OCI-M2 (cell line): ENCODE data around the gene CCDC92.

ENCODE experiments used
- DNase-seq: peaks from one replicate; lab custom pipeline; 2025; ENCODE audit not compliant: unreplicated experiment; lab: John Stamatoyannopoulos, UW

The CCDC92 gene

GRCh38 chr12:124002654-124003053 lies 30.0 kb upstream of the CCDC92 start:
- no peak for DNase-seq

GRCh38 chr12:124002021-124002644 lies 29.5 kb upstream of the CCDC92 start:
- DNase-seq, result no peak

- DNase-seq, result no peak
These were observed 28.7 kb upstream of the CCDC92 start for GRCh38 chr12:124001343-124001742.

- DNase-seq, result no peak
These were observed 27.5 kb upstream of the CCDC92 start for GRCh38 chr12:124000111-124000510.

- DNase-seq, result no peak
These were observed 26.3 kb upstream of the CCDC92 start for GRCh38 chr12:123998991-123999359.

- no peak for DNase-seq
These were observed 25.8 kb upstream of the CCDC92 start for GRCh38 chr12:123998344-123998990.

- DNase-seq, result no peak
These were observed 25.3 kb upstream of the CCDC92 start for GRCh38 chr12:123997908-123998307.

GRCh38 chr12:123997033-123997822 lies 24.6 kb upstream of the CCDC92 start:
- no peak for DNase-seq

GRCh38 chr12:123996581-123996980 lies 23.9 kb upstream of the CCDC92 start:
- DNase-seq, result no peak

- DNase-seq, result no peak
These were observed 22.6 kb upstream of the CCDC92 start for GRCh38 chr12:123995023-123995748.

- no peak for DNase-seq
These were observed 19.6 kb upstream of the CCDC92 start for GRCh38 chr12:123992118-123992825.

- no peak for DNase-seq
These were observed 18.8 kb upstream of the CCDC92 start for GRCh38 chr12:123991372-123991951.

GRCh38 chr12:123990511-123990910 lies 17.9 kb upstream of the CCDC92 start:
- DNase-seq, result no peak

GRCh38 chr12:123989753-123990152 lies 17.1 kb upstream of the CCDC92 start:
- DNase-seq, result no peak

GRCh38 chr12:123989168-123989567 lies 16.5 kb upstream of the CCDC92 start:
- no peak for DNase-seq

- DNase-seq, result no peak
These were observed 14.4 kb upstream of the CCDC92 start for GRCh38 chr12:123987022-123987421.

GRCh38 chr12:123986374-123986965 lies 13.8 kb upstream of the CCDC92 start:
- DNase-seq, result no peak

GRCh38 chr12:123984903-123985302 lies 12.3 kb upstream of the CCDC92 start:
- DNase-seq, result no peak

- DNase-seq, result no peak
These were observed 11.3 kb upstream of the CCDC92 start for GRCh38 chr12:123983822-123984485.

- no peak for DNase-seq
These were observed 9.6 kb upstream of the CCDC92 start for GRCh38 chr12:123982269-123982668.
